Stimulated activated CD8-positive, alpha-beta memory T cell treated with anti-CD3 and anti-CD28 coated beads, Interleukin-4, amount 100 ng/mL, for 1 hour (primary cell): ENCODE results near the gene PDHX.

Experiments
- DNase-seq, 2 donors: peaks; one replicate each; pipeline ENCODE4 v3.0.0-alpha.2; 2020; ENCODE audit warnings: low read depth in 2 of 2, low spot score in 1 of 2

The PDHX gene

DNA sequence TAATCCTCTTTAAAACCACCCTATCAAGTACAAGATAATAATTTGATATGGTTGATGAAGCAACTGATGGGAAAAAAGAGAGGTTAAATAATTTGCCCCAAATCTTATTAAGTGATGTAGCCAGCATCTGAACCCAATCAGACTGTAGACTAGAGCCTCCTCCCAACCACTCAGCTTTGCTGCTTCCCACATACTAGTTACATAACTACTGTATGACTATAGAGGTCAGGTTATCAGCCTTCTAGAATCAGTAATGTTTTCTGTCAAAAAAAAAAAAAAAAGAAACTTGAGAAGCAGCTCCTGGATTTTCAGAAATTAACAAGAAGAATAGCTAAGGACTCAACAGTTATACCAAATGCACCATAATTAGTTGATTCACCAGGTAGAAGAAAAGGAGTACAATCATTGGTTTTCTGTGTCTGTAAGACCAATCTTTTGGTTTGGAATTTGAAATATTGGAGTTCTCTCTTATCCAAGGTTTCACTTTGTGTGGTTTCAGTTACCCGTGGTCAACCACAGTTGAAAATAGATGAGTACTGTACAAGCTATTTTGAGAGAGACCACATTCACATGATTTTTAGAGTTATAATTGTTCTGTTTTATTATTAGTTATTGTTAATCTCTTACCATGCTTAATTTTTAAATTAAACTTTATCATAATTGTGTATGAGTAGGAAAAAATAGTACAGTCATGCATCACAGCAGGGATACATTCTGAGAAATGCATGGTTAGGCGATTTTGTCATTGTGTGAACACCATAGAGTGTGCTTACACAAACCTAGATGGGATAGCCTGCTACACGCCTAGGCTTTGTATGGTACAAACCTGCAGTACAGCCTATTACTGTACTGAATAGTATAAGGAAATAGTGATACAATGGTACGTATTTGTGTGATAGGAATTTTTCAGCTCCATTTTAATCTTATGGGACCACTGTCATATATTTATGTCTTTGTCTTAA lies 72.2 kb downstream of the PDHX start:
- DNase-seq, result no peak

DNA sequence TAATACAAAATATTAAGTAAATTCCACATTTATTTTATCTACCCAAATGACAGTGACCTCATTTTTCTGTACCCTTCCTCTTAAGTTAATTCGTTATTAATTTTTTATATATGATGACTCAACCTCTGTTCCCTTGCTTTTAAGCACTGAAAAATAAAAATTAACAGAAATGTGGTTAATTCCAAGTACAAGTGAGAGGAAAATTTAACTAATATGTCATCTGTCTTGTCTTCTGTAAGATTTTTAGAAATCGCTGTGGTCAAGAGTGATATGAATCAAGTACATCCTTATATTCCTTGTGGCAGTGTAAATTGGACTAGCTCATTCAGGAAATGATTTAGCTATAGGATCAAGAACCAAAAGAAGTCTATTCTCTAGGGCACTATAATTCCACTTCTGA lies 74.5 kb downstream of the PDHX start:
- no peak for DNase-seq

DNA sequence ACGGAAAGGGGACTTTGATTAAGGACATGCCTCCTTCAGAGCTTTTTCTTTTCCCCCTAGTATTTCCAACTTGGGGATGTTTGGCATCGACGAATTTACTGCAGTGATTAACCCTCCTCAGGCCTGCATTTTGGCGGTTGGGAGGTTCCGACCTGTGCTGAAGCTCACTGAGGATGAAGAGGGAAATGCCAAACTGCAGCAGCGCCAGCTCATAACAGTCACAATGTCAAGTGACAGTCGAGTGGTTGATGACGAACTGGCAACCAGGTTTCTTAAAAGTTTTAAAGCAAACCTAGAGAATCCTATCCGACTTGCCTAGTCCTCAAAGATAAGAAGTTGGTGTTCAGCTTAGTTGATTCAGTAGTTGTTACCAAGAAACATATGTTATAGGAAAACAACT lies 78.4 kb downstream of the PDHX start:
- DNase-seq, result no peak

DNA sequence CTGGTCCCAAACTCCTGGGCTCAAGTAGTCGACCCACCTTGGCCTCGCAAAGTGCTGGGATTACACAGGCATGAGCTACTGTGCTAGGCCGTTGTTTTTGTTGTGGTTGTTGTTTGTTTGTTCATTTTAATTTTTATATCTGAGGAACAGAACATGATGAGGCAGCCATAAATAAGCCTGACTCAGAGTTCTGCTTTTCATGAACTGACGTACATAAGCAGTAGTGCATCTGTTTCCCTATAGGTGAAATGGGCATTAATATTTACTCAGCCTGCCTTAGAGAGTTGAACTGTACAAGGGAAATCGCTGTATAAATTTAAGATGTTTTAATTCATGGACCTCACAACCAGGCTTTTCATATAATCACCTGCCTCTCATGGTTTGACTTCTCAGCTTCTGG lies 80.5 kb downstream of the PDHX start:
- DNase-seq, result no peak

DNA sequence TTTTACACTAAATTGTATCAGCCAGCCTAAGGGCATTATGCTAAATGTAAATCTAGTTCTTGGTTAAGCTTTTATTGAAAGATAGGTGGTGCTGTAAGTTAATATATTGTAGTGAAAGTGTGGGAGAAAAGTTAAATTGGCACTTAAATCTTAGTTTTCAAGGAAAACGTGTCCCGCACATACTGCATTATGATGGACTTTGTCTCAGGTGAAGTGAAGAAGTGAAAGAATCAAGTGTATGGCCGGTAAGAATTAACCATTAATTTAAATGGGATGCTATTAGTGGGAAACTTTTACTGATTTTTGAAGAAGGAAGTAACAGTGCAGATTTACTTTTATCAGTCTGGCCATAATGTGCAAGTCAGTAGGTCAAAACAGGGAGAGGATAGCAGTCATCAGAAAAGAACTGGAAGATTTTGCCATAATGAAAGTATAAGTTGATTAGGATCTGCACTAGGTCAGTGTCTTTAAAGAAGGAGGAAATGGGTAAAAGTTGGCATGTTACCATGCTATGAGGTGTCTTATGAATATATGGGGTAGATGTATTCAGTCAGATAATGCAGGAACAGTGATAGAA lies 81.6 kb downstream of the PDHX start:
- no peak for DNase-seq

DNA sequence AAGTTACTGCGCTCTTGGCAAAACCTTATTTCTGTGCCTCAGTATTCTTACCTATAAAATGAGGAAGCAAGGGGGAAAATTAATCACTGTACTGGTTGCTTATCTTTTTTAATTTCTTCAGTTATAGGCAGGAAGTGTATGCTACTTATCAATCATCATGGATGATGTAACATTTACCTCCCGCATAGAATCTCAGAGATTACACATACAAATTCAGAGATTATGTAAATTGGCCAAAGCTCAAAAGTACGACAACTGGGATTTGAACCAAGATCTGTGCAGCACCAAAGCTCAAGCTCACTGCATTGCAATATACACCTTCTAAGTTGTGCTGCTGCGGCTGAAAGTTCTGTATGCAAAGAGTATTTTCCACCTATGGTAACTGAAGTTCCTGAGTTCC lies 83.0 kb downstream of the PDHX start:
- no peak for DNase-seq

DNA sequence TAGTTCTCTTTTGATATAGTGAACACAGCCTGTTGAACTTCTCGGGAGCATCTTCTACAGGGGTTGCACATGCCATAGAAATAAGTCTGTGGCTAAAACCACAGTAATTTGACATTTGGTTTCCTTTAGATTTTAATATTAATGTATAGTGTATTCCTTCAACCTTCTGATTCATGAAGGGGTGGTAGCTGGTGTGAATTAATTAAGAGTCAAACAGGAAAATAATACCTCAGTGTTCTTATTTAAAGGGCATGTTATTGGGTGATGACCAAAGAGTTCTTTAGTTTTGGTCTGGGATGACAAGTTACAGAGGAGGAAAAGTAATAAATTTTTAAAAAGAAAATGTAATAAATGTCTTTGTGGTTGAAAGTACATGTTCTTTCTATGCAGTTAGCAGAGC lies 86.8 kb downstream of the PDHX start:
- no peak for DNase-seq

DNA sequence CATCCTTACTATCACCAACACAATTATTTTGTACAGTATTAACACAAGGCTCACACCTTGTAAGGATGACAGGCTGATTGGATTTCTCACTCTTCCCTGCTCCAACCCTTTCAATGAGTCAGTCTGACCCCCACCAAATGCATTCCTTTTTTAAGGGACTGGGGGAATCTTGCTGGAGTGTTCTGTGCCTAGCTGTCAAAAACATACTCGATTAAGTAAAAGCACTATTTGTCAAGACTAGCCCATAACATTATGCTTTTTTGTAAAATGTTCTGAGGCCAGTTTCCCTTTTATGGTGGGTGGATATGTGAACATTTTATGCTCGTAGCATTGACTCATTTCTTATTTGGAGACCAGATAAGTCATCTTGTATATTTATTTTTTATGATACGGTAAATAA lies 87.2 kb downstream of the PDHX start:
- no peak for DNase-seq

DNA sequence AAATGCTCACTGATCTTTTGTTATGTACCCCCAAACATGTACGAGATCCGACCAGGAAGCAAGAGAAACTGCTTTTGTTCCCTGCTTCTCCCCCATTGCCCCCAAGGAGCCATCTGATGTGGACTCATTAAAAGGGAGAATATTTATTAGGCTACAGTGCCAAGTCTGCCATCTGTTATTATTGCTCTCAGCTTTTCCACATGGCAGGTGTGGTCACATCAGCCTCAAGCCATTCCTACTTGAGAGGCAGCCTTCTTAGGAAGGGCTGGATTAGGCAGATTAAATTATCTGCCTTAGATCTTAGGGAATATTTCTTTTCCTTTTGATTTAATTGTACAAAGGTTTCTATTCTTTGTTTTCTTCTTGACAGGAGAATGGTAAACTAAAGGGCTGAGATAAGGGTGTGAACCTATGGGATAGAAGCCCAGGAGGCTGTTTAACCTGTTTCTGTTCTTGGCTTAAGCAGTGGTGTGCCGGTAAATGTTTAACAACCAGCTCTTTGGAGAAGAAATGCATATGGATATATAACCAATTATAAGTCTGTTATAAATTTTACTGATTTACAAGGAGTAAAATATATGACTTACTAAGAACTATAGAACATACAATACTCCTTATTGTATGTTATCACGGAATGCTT lies 88.8 kb downstream of the PDHX start:
- no peak for DNase-seq

DNA sequence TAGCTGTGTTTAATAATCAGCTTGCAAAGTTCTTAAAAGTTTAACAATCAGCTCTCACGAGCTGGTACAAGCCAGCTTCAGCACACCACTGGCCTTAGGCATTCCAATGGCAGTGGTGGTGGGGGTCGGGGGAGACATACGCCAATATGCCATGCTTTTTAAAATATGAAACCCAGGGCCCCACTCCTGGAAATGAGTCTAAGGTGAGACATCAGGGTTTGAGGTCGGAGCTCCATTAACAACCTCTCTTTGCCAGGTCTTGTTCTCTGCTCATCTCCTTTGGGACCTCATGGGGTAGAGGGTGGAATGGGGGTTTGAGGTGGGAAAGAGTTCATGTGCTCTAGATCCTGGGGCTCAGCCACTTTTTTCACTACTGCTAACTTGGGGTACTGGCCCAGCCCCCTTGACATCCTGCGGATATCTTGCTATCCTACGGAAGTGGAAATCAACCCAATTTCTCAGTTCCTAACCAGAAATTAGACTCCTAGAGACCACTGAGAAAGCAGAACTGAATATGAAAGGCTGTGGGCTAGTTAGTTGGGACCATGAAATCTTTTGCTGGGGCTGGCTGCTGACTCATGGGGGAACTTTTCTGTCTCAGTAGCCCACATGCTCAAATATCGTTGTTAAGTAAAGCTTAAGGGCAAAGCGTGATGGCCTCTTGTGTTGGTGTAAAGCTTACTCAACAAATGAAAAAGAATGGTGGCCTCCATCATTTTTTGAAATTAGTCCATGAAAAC lies 90.1 kb downstream of the PDHX start:
- DNase-seq, result no peak

DNA sequence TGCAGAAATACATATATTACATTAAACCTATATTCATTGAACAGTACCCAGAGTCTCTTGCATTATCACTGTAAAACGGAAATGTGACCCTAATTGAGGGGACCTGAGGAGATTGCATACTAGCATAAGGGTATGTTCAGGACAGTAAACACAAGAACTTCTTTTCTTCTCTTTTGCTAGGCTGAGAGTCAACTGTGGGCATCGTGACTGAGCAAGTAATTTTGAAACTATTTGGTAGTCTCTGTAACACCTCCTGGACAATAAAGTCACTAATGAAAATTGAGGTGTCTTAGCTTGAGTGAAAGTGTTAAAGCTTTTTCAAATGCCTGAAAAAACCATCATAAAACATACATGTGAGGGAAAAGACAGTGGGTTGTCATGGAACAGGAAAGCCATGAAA lies 90.9 kb downstream of the PDHX start:
- DNase-seq, result no peak

DNA sequence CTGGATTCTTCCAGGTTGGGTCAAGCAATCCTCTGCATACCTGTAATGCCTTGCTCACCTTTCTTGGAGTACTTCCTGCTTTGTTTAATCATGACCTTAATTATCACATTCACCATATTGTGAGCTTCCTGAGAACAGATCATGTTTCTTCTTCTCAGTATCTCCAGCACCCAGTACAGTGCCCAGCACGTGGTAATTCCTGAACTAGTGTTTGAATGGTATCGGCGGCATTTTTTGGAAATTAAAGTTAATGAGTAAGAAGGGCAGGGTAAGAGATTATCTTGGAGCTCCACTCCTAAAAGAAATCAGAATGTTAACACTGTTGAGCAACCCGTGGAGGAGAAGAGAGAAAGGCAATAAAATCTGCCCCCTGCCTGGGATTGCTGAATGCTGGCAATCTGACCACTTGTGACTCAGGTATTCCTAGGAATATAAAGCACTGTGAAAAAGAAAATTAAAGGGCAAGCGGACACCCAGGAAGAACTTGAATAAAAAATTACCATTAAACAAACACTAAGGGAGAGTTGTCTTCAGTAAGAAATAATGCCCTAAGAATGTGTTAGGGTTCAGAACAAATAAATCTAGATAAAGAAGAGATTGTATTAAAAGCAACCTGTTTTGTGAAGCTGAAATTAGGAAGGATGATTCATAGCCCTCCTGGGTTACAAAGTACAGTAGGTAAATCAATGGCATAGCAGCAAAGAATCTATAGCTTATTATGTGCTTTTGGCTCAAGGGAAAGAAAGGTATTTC lies 92.9 kb downstream of the PDHX start:
- no peak for DNase-seq

DNA sequence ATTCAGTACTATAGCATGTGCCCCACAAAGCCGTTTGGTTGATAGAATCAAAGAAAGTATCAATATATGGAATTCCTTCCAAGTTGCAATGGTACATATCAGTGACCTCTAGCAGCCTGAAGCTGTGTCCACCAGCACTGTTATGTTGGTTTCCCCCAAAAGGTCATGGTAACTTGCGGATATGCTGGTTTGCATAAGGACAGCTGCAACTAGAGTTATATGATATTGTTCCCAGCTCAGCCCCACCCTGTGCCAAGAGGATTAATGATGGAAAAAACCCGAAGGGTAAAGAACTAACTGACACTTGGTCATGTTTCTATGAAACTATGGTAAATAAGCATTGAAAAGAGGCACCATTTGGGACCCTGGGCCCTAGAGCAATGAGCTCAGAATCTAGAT lies 93.5 kb downstream of the PDHX start:
- no peak for DNase-seq

DNA sequence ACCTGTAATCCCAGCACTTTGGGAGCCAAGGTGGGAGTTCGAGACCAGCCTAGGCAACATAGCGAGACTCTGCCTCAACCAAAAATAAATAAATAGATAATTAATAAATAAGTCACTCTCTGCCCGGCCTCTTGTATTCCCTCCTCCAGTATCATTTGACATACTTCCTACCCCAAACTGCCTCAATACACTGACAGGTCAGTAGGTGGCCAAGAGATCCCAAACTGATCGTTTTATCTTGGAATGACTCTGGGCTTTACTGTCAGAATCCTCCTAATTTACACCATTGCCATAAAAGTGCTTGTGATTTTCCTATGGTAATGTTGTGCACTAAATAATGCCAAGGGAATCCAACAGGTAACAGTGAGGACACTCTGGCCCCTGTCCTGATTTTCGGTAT lies 94.2 kb downstream of the PDHX start:
- DNase-seq, result no peak

DNA sequence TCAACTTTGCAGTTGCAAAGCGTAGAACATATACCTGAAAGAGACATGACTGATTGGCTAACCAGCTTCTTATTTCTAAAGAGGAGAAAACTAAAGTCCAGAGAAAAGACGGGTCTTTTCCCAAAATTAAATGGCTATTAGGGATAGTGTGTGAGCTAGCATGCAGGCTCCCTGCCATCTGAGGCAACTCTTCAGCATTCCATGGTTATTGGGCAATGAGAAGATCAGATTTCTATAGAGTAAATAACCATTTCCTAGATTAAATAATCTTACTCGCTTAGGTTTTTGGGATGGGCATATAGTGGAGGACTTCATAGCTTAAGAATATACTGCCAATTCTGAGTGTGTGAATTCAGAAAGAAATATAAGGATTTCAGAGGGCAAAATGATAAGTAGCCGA lies 95.0 kb downstream of the PDHX start:
- DNase-seq, result no peak

DNA sequence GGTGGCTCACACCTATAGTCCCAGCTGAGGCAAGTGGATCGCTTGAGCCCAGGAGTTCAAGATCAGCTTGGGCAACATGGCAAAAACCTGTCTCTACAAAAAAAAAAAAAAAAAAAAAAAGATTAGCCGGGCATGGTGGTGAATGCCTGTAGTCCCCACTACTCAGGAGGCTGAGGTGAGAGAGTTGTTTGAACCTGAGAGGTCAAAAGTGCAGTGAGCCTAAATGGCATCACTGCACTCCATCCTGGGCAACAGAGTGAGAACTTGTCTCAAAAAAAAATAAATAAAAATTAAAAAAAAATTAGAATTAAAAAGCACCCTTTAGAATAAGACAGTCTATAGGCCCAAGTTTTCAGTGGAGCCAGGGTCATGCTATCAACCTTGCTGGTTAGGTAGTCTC lies 95.5 kb downstream of the PDHX start:
- no peak for DNase-seq

DNA sequence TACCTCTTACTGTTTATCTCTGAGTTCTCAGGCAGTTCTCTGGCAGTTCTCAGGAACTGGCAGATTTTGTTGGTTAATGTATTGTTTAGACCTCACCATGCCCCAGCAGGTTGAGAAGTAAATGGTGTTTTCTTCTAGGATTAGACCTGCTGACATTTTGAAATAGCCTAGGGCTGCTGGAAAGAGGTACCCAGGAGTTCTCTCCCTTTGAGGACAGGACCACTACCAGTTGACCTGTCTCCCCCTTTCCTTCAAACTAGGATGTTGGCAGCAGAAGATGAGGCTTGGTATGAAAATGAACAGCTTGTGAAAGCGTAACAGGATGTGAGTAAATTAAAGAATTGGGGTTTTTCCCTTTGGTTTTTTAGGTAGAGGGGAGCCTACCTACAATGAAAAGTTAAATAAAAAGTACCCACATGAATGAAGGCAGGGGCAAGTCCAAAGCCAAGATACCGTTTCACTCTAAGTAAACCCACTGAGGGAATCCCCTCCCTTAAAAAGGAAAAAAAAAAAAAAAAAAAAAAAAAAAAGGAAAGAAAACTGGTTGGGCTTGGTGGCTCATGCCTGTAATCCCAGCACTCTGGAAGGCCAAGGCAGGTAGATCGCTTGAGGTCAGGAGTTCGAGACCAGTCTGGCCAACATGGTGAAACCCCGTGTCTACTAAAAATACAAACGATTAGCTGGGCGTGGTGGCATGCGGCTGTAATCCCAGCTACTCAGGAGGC lies 96.2 kb downstream of the PDHX start:
- DNase-seq, result no peak

DNA sequence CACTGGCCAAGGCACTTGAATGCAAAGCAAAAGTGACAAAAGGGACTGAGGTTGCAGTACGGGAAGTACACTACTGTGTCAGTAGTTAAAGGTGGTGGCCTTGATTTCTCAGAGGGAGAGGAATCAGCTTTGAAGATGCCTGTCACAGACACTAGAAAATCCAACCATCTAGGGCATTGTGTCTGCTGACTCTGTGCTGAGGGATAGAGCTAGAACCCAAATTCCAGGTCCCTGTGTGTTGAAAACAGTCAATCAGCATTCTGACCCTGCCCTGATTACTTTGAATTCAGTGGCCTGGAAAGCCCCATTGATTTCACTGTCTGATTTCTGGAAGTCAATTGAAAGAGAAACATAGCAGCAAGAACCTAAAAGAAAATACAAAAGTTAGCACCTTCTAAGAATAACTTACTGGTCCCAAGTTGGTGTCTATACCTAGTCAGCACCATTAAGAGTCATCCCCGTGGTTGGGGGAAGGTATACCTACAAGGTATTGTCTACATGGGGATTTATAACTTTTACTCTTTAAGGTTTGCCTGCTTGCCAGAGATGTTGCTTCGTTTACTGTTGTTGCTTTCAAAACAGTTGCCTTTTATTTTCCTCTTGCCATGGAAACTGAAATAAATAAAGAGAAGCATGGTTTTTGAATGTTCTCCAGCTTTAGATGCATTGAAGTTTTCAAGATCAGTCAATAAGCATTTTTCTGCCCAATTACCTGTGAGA lies 97.3 kb downstream of the PDHX start:
- DNase-seq, result no peak

DNA sequence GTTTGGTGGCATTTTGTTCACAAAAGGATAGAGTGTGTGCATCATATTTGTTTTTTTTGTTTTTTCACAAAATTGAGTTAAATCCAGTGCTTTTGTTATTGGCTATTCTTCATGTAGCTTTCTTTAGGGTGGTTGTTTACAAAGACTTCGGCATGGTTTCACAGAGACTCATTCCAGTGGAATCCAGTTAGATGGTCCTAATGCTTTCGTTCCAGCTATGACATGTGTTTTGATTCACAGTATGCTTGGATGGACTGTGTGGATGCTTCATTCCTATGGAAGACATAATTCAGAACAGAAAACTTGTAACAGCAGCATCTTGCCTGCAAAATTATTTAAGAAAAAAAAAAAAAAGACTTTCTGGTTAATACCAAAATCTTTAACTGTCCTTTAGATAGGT lies 97.9 kb downstream of the PDHX start:
- no peak for DNase-seq
